Measurements from ENCODE around the gene TNFSF10.
A peak's percentile ranks its signal among the peaks of the same experiment; 100 is the strongest.
"Not testable (repeated sequence)": the region's sequence is repeated elsewhere in the genome, so short reads cannot be mapped to it uniquely, and the experiment has no call there.

TNFSF10 gene

DNA sequence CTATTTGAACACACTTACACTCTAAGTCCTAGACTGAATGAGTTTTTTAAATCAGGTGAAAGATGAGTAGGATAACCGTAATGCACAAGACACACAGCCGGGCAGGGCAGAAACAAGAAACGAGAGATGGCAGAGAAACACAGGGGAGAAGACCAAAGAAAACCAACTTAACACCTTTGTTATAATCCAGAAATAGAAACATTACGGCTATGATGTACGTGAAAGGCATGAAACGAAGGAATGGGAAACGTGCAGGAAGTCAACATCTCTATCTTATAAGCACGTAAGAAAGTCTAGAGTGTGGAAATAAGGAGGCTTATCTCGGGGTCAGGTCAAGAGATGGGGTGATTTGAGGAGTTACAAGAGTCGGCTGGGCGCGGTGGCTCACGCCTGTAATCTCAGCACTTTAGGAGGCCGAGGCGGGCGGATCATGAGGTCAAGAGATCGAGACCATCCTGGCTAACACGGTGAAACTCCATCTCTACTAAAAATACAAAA, 1.9 kb upstream of the TNFSF10 start:
- no peak for TF ChIP-seq TCF4 (CRISPR knock-in tag; IDR thresholded peaks at IDR 0.05; ENCODE audit: borderline replicate concordance)
- no peak for TF ChIP-seq ZNF70 (CRISPR knock-in tag; IDR thresholded peaks at IDR 0.05)
- TF ChIP-seq SNAI2 (CRISPR knock-in tag; IDR thresholded peaks at IDR 0.05) = no peak
- TF ChIP-seq ISL1 (CRISPR knock-in tag; IDR thresholded peaks at IDR 0.05) = no peak
- TF ChIP-seq ARNTL (CRISPR knock-in tag; IDR thresholded peaks at IDR 0.05; ENCODE audit: borderline replicate concordance, low read depth) = no peak
- no peak for TF ChIP-seq PPARA (CRISPR knock-in tag; IDR thresholded peaks at IDR 0.05; ENCODE audit: borderline replicate concordance)
- no peak for TF ChIP-seq ZNF565 (CRISPR knock-in tag; conservative IDR thresholded peaks at IDR 0.05; ENCODE audit: low read depth)
- no peak for TF ChIP-seq ZNF8 (CRISPR knock-in tag; IDR thresholded peaks at IDR 0.05)
- TF ChIP-seq OSR1 (CRISPR knock-in tag; IDR thresholded peaks at IDR 0.05) = no peak
- ATAC-seq = no peak

DNA sequence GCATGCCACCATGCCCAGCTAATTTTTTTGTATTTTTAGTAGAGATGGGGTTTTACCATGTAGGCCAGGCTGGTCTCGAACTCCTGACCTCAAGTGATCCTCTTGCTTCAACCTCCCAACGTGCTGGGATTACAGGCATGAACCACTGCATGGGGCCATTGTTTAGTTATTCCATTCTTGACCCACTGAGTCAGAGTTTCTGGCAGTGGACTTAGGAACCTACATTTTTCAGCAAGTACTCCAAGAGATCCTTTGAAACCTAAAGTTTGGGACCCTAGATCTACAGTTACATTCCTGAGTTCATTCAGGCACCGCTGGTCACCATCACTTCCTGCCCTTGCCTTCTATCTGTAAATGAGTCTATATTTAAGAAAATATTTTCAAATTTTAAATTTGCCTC, 1.4 kb upstream of the TNFSF10 start:
- TF ChIP-seq ZNF565 (CRISPR knock-in tag; conservative IDR thresholded peaks at IDR 0.05; ENCODE audit: low read depth) = no peak
- TF ChIP-seq ZNF8 (CRISPR knock-in tag; IDR thresholded peaks at IDR 0.05) = no peak
- TF ChIP-seq, protein P1, sequence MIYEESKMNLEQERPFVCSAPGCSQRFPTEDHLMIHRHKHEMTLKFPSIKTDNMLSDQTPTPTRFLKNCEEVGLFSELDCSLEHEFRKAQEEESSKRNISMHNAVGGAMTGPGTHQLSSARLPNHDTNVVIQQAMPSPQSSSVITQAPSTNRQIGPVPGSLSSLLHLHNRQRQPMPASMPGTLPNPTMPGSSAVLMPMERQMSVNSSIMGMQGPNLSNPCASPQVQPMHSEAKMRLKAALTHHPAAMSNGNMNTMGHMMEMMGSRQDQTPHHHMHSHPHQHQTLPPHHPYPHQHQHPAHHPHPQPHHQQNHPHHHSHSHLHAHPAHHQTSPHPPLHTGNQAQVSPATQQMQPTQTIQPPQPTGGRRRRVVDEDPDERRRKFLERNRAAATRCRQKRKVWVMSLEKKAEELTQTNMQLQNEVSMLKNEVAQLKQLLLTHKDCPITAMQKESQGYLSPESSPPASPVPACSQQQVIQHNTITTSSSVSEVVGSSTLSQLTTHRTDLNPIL (CRISPR knock-in tag; IDR thresholded peaks at IDR 0.05; ENCODE audit: low read depth) = no peak
- TF ChIP-seq ZFP3 (CRISPR knock-in tag; IDR thresholded peaks at IDR 0.05) = no peak
- TF ChIP-seq ZC3H10 (CRISPR knock-in tag; IDR thresholded peaks at IDR 0.05) = no peak
- no peak for TF ChIP-seq GLIS3 (CRISPR knock-in tag; IDR thresholded peaks at IDR 0.05)
- TF ChIP-seq BACH2 (CRISPR knock-in tag; IDR thresholded peaks at IDR 0.05; ENCODE audit: borderline replicate concordance) = no peak
- TF ChIP-seq TOX (CRISPR knock-in tag; IDR thresholded peaks at IDR 0.05; ENCODE audit: borderline replicate concordance) = no peak
- TF ChIP-seq CSDC2 (CRISPR knock-in tag; IDR thresholded peaks at IDR 0.05) = no peak
- TF ChIP-seq, protein P2, sequence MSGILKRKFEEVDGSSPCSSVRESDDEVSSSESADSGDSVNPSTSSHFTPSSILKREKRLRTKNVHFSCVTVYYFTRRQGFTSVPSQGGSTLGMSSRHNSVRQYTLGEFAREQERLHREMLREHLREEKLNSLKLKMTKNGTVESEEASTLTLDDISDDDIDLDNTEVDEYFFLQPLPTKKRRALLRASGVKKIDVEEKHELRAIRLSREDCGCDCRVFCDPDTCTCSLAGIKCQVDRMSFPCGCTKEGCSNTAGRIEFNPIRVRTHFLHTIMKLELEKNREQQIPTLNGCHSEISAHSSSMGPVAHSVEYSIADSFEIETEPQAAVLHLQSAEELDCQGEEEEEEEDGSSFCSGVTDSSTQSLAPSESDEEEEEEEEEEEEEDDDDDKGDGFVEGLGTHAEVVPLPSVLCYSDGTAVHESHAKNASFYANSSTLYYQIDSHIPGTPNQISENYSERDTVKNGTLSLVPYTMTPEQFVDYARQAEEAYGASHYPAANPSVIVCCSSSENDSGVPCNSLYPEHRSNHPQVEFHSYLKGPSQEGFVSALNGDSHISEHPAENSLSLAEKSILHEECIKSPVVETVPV (CRISPR knock-in tag; IDR thresholded peaks at IDR 0.05) = no peak
- no peak for TF ChIP-seq PPARA (CRISPR knock-in tag; IDR thresholded peaks at IDR 0.05; ENCODE audit: borderline replicate concordance)
- ATAC-seq = no peak

DNA sequence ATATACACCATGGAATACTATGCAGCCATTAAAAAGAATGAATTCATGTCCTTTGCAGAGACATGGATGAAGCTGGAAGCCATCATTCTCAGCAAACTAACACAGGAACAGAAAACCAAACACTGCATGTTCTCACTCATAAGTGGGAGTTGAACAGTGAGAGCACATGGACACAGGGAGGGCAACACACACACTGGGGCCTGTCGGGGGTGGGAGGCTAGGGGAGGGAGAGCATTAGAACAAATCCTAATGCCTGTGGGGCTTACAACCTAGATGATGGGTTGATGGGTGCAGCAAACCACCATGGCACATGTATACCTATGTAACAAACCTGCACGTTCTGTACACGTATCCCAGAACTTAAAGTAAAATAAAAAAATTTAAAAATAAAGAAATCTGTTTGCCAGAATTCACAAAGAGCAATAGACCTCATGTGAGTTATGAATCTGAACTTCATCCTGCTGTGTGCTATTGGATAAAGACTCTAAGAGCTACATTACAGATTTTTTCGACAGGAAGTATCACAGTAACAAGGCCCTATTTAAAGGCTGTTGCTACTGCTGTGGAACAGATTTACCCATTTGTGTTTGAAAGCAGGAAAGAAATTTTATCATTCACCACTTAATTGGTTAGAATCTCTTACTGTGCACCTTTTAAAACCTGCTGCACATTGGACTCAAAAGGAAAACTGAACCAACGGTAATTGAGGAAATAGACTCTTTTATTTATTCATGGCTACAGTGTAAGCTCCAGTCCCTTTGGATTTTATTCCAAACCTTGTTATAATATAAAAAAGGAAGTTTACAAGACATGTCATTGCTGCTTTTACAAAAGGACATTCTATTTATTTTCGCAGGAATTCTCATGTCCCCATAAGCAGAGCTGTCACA, 1.1 kb downstream of the TNFSF10 start:
- not testable (repeated sequence) for ATAC-seq

DNA sequence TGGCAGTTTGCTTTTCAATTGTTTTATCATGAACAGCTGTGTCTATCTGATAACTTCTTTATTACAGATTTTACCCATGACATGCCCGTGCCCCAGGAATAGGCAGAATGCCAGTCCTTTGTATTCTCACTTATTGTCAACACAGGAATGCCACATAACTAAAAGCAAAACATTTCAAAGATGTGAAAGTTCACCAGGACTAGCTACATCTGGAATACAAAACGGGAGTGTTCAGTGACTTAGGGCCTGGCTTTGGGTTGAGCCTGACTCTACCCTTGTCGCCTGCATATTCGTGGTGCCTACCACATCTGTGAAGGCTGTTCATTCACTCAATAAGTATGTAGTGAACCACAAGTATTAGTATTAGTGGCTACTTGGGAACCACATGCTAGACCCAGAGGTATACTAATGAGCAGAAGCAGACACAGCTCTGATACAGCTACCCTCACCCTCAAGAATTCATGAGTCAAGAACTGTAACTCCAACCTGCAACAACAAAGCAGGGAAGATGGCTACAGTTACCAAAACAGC, 2.9 kb downstream of the TNFSF10 start:
- peak; percentile 70 for ATAC-seq

DNA sequence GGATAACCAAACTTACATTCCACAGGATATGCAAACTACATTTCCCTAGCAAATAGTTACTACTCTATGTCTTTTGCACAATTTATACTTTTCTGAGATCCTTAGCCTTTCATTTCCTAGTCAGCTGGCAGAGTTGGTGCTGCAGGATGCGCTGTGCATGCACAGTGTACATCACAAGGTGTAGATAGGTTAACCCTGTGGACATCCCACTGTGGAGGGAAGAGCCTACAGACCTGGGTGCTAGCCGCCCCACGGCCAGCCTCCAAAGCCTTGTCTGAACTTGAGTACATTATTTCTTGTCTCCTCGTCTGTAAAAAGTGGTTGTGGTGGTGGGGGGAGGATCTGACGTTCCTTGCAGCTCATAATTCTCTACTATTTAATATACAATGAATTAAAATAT, 3.5 kb downstream of the TNFSF10 start:
- no peak for ATAC-seq
- no peak for TF ChIP-seq TCF4 (CRISPR knock-in tag; IDR thresholded peaks at IDR 0.05; ENCODE audit: borderline replicate concordance)
- TF ChIP-seq TOX (CRISPR knock-in tag; IDR thresholded peaks at IDR 0.05; ENCODE audit: borderline replicate concordance) = no peak
- TF ChIP-seq, protein P2 (CRISPR knock-in tag; IDR thresholded peaks at IDR 0.05) = no peak
- TF ChIP-seq GLIS3 (CRISPR knock-in tag; IDR thresholded peaks at IDR 0.05) = no peak
- TF ChIP-seq CSDC2 (CRISPR knock-in tag; IDR thresholded peaks at IDR 0.05) = no peak
- TF ChIP-seq, protein P3, sequence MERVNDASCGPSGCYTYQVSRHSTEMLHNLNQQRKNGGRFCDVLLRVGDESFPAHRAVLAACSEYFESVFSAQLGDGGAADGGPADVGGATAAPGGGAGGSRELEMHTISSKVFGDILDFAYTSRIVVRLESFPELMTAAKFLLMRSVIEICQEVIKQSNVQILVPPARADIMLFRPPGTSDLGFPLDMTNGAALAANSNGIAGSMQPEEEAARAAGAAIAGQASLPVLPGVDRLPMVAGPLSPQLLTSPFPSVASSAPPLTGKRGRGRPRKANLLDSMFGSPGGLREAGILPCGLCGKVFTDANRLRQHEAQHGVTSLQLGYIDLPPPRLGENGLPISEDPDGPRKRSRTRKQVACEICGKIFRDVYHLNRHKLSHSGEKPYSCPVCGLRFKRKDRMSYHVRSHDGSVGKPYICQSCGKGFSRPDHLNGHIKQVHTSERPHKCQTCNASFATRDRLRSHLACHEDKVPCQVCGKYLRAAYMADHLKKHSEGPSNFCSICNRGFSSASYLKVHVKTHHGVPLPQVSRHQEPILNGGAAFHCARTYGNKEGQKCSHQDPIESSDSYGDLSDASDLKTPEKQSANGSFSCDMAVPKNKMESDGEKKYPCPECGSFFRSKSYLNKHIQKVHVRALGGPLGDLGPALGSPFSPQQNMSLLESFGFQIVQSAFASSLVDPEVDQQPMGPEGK (CRISPR knock-in tag; IDR thresholded peaks at IDR 0.05; ENCODE audit: borderline replicate concordance) = no peak
- TF ChIP-seq, protein P1 (CRISPR knock-in tag; IDR thresholded peaks at IDR 0.05; ENCODE audit: low read depth) = no peak
- TF ChIP-seq ISL1 (CRISPR knock-in tag; IDR thresholded peaks at IDR 0.05) = no peak
- TF ChIP-seq BACH2 (CRISPR knock-in tag; IDR thresholded peaks at IDR 0.05; ENCODE audit: borderline replicate concordance) = no peak
- no peak for TF ChIP-seq RARB (CRISPR knock-in tag; IDR thresholded peaks at IDR 0.05)
- no peak for TF ChIP-seq ZFP30 (CRISPR knock-in tag; IDR thresholded peaks at IDR 0.05)
- TF ChIP-seq, protein P4, sequence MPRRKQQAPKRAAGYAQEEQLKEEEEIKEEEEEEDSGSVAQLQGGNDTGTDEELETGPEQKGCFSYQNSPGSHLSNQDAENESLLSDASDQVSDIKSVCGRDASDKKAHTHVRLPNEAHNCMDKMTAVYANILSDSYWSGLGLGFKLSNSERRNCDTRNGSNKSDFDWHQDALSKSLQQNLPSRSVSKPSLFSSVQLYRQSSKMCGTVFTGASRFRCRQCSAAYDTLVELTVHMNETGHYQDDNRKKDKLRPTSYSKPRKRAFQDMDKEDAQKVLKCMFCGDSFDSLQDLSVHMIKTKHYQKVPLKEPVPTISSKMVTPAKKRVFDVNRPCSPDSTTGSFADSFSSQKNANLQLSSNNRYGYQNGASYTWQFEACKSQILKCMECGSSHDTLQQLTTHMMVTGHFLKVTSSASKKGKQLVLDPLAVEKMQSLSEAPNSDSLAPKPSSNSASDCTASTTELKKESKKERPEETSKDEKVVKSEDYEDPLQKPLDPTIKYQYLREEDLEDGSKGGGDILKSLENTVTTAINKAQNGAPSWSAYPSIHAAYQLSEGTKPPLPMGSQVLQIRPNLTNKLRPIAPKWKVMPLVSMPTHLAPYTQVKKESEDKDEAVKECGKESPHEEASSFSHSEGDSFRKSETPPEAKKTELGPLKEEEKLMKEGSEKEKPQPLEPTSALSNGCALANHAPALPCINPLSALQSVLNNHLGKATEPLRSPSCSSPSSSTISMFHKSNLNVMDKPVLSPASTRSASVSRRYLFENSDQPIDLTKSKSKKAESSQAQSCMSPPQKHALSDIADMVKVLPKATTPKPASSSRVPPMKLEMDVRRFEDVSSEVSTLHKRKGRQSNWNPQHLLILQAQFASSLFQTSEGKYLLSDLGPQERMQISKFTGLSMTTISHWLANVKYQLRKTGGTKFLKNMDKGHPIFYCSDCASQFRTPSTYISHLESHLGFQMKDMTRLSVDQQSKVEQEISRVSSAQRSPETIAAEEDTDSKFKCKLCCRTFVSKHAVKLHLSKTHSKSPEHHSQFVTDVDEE (CRISPR knock-in tag; IDR thresholded peaks at IDR 0.05) = no peak

More for the DNA sequence above, 2.9 kb downstream of the TNFSF10 start:
- TF ChIP-seq RARB (CRISPR knock-in tag; IDR thresholded peaks at IDR 0.05) = no peak
- no peak for TF ChIP-seq BACH2 (CRISPR knock-in tag; IDR thresholded peaks at IDR 0.05; ENCODE audit: borderline replicate concordance)
